WTC11 (cell line): Measurements from ENCODE around the gene ST8SIA6. TPM values are rescaled to one million over a fixed set of nuclear protein-coding genes. Genes with fewer than 3 reads are reported as not detected.
A peak's percentile ranks its signal among the peaks of the same experiment; 100 is the strongest.

Experiments used
- ATAC-seq: fragments of 200-7000 bp; cut with Tn5 transposase; 2 replicates; pipeline ENCODE4 v1.10.0; 2021; ENCODE audit warnings: mild to moderate bottlenecking, moderate library complexity
- CTCF ChIA-PET: fragments of 300-600 bp; sonication (Branson Sonifier 250); formaldehyde crosslinking; loops from one replicate; lab custom pipeline; 2021; ENCODE audit warnings: antibody characterized with exemption; lab: Charles Lee
- POLR2A ChIA-PET: fragments of 350-600 bp; sonication (Branson Sonifier 250); formaldehyde crosslinking; loops from one replicate; lab custom pipeline; 2021; ENCODE audit warnings: antibody characterized with exemption; lab: Charles Lee
- DNase-seq: peaks from one replicate; pipeline ENCODE4 v3.0.0; 2021; ENCODE audit warnings: low spot score
- H3K27ac Mint-ChIP-seq: 2 replicates; pipeline ENCODE4 v1.8.0; 2021; ENCODE audit warnings: mixed read lengths
- H3K27me3 Mint-ChIP-seq: 2 replicates; pipeline ENCODE4 v1.8.0; 2021; ENCODE audit warnings: low read depth, mild to moderate bottlenecking, moderate library complexity, mixed read lengths
- H3K36me3 Mint-ChIP-seq: 2 replicates; pipeline ENCODE4 v1.8.0; 2021; ENCODE audit warnings: mixed read lengths
- H3K4me1 Mint-ChIP-seq: 2 replicates; pipeline ENCODE4 v1.8.0; 2022; ENCODE audit warnings: mixed read lengths
- H3K4me3 Mint-ChIP-seq: 2 replicates; pipeline ENCODE4 v1.8.0; 2021; ENCODE audit warnings: mild to moderate bottlenecking, moderate library complexity, mixed read lengths
- H3K9me3 Mint-ChIP-seq: 2 replicates; pipeline ENCODE4 v1.8.0; 2021; ENCODE audit warnings: mixed read lengths
- ARID4B ChIP-seq: sonication (generic); formaldehyde crosslinking; IDR thresholded peaks from 2 replicates; pipeline ENCODE4 v1.8.0; 2023; ENCODE audit warnings: missing genetic modification reagents, mild to moderate bottlenecking, borderline replicate concordance
- ATF2 ChIP-seq: sonication (generic); formaldehyde crosslinking; IDR thresholded peaks from 2 replicates; pipeline ENCODE4 v1.8.1; 2022; ENCODE audit warnings: low read depth, missing genetic modification reagents, borderline replicate concordance
- ATF3 ChIP-seq: sonication (generic); formaldehyde crosslinking; conservative IDR thresholded peaks from 2 replicates; pipeline ENCODE4 v1.8.1; 2022; ENCODE audit warnings: mild to moderate bottlenecking, missing genetic modification reagents
- CREM ChIP-seq: sonication (generic); formaldehyde crosslinking; IDR thresholded peaks from 2 replicates; pipeline ENCODE4 v1.8.1; 2022; ENCODE audit warnings: mild to moderate bottlenecking, missing genetic modification reagents, moderate library complexity
- ERG ChIP-seq: fragments of 250-450 bp; sonication (Bioruptor Pico); IDR thresholded peaks from 2 replicates; pipeline ENCODE4 v1.8.0; 2021; ENCODE audit warnings: mild to moderate bottlenecking
- ETV6 ChIP-seq: sonication (generic); formaldehyde crosslinking; IDR thresholded peaks from 2 replicates; pipeline ENCODE4 v1.8.1; 2022; ENCODE audit warnings: mild to moderate bottlenecking, missing genetic modification reagents
- JUN ChIP-seq: sonication (generic); formaldehyde crosslinking; IDR thresholded peaks from 2 replicates; pipeline ENCODE4 v1.8.0; 2023; ENCODE audit warnings: mild to moderate bottlenecking, missing genetic modification reagents
- NFATC4 ChIP-seq: fragments of 250-450 bp; sonication (Bioruptor Pico); IDR thresholded peaks from 2 replicates; pipeline ENCODE4 v1.9.0; 2021; ENCODE audit warnings: mild to moderate bottlenecking
- OVOL2 ChIP-seq: fragments of 250-450 bp; sonication (Bioruptor Pico); IDR thresholded peaks from 2 replicates; pipeline ENCODE4 v1.9.0; 2021; ENCODE audit warnings: mild to moderate bottlenecking, borderline replicate concordance
- PRDM15 ChIP-seq: sonication (generic); formaldehyde crosslinking; IDR thresholded peaks from 2 replicates; pipeline ENCODE4 v1.8.0; 2022; ENCODE audit warnings: missing genetic modification reagents
- RELA ChIP-seq: sonication (generic); formaldehyde crosslinking; IDR thresholded peaks from 2 replicates; pipeline ENCODE4 v1.8.1; 2022; ENCODE audit warnings: missing genetic modification reagents, mild to moderate bottlenecking, borderline replicate concordance
- SMAD3 ChIP-seq: sonication (generic); formaldehyde crosslinking; IDR thresholded peaks from 2 replicates; pipeline ENCODE4 v1.8.0; 2022; ENCODE audit warnings: missing genetic modification reagents, mild to moderate bottlenecking, borderline replicate concordance
- TEAD4 ChIP-seq: sonication (generic); formaldehyde crosslinking; IDR thresholded peaks from 2 replicates; pipeline ENCODE4 v1.8.0; 2022; ENCODE audit warnings: mild to moderate bottlenecking, missing genetic modification reagents
- TP53 ChIP-seq: sonication (generic); formaldehyde crosslinking; IDR thresholded peaks from 2 replicates; pipeline ENCODE4 v1.8.1; 2023; ENCODE audit warnings: mild to moderate bottlenecking, missing genetic modification reagents
- USF2 ChIP-seq: sonication (generic); formaldehyde crosslinking; IDR thresholded peaks from 2 replicates; pipeline ENCODE4 v1.8.1; 2023; ENCODE audit warnings: mild to moderate bottlenecking, missing genetic modification reagents, moderate library complexity
- ZNF121 ChIP-seq: sonication (generic); formaldehyde crosslinking; IDR thresholded peaks from 2 replicates; pipeline ENCODE4 v1.8.0; 2023; ENCODE audit warnings: missing genetic modification reagents
- ZNF232 ChIP-seq: sonication (generic); formaldehyde crosslinking; IDR thresholded peaks from 2 replicates; pipeline ENCODE4 v1.8.0; 2022; ENCODE audit warnings: mild to moderate bottlenecking, missing genetic modification reagents
- ZNF263 ChIP-seq: sonication (generic); formaldehyde crosslinking; IDR thresholded peaks from 2 replicates; pipeline ENCODE4 v1.8.1; 2022; ENCODE audit warnings: low read depth, mild to moderate bottlenecking, moderate library complexity, missing genetic modification reagents
- ZNF281 ChIP-seq: sonication (generic); formaldehyde crosslinking; IDR thresholded peaks from 2 replicates; pipeline ENCODE4 v1.8.0; 2023; ENCODE audit warnings: mild to moderate bottlenecking, missing genetic modification reagents
- total RNA-seq: library from RNA; stranded (reverse); gene quantifications from 3 replicates; pipeline ENCODE4 v1.2.3, GENCODE V29; 2021

ST8SIA6 gene
- total RNA-seq, 1 experiment from 2014 or later, result 3.5 TPM

GRCh38 chr10:17474595-17475323 is 20.4 kb upstream of the ST8SIA6 start:
- TF ChIP-seq SMAD3 (CRISPR knock-in tag) (no peak), ZNF281 (CRISPR knock-in tag) (no peak), JUN (CRISPR knock-in tag) (no peak), OVOL2 (no peak), TEAD4 (CRISPR knock-in tag) (no peak), ARID4B (no peak), TP53 (CRISPR knock-in tag) (no peak), RELA (CRISPR knock-in tag) (no peak), NFATC4 (CRISPR knock-in tag) (no peak), CREM (CRISPR knock-in tag) (no peak), ERG (CRISPR knock-in tag) (no peak), USF2 (no peak), ZNF232 (CRISPR knock-in tag) (no peak)
- ChIA-PET CTCF (interaction anchor here (0.6 kb wide), 1 partner anchor 450 kb away, joined by 3 read pairs; no protein-coding TSS in a partner anchor), POLR2A (no interaction called here)
- no peak for DNase-seq
- Mint-ChIP-seq H3K27me3 (no peaks in the 10 kb centered on the region), H3K9me3 (peaks cover 8% of the 10 kb centered on the region), H3K4me1 (peaks cover 17% of the 10 kb centered on the region), H3K36me3 (peaks cover 6% of the 10 kb centered on the region), H3K27ac (no peak overlapping the region), H3K4me3 (no peak overlapping the region)
- no peak for ATAC-seq

GRCh38 chr10:17473228-17473950 is 19.0 kb upstream of the ST8SIA6 start:
- DNase-seq (no peak), ATAC-seq (no peak)
- H3K4me3 Mint-ChIP-seq, result no peak overlapping the region
- H3K27ac Mint-ChIP-seq, result peak overlapping the region; percentile 61; the same call in 1 of the 2 replicates
- POLR2A ChIA-PET, result no interaction called here
- no peaks in the 10 kb centered on the region for H3K27me3 Mint-ChIP-seq
- CTCF ChIA-PET, result no interaction called here
- H3K4me1 Mint-ChIP-seq, result peaks cover 17% of the 10 kb centered on the region
- peaks cover 6% of the 10 kb centered on the region for H3K36me3 Mint-ChIP-seq
- peaks cover 12% of the 10 kb centered on the region for H3K9me3 Mint-ChIP-seq
- TF ChIP-seq ZNF263 (CRISPR knock-in tag) (no peak), ETV6 (CRISPR knock-in tag) (no peak), ATF2 (CRISPR knock-in tag) (no peak), ZNF121 (CRISPR knock-in tag) (no peak), TEAD4 (CRISPR knock-in tag) (no peak), PRDM15 (CRISPR knock-in tag) (no peak), ATF3 (CRISPR knock-in tag) (no peak)
